T47D (cell line): ENCODE measurements around the gene GSE1.

Experiments used
- DNase-seq, 2 experiments: peaks; one replicate each; pipeline versions ENCODE4 v3.0.0 to v3.0.0-alpha.2; 2011 to 2012; ENCODE audit warnings: low read depth in 1 of 2, low spot score in 1 of 2
- JUND ChIP-seq: IDR thresholded peaks from 2 replicates; pipeline ENCODE4 v1.6.1; 2012; ENCODE audit warnings: low read depth
- in situ Hi-C: cut with HindIII; loops from 2 replicates; pipeline ENCODE4 v1.10.0; 2016; ENCODE audit warnings: low sequenced_read_pairs, low pct_unique_long_range_greater_than_20kb

Gene GSE1

GRCh38 chr16:85605912-85606841 lies 6.9 kb upstream of the GSE1 start:
- in situ Hi-C loops = no loop called here
- DNase-seq = no peak
- TF ChIP-seq JUND = no peak

- in situ Hi-C loops = no loop called here
- DNase-seq = no peak
- TF ChIP-seq JUND = no peak
These were observed 6.2 kb upstream of the GSE1 start for GRCh38 chr16:85606904-85607303.

- TF ChIP-seq JUND = no peak
- in situ Hi-C loops = no loop called here
- no peak for DNase-seq
These were observed 5.8 kb upstream of the GSE1 start for GRCh38 chr16:85607321-85607765.

GRCh38 chr16:85607796-85608514 lies 5.2 kb upstream of the GSE1 start:
- TF ChIP-seq JUND = no peak
- no peak for DNase-seq
- in situ Hi-C loops = no loop called here

- no peak for TF ChIP-seq JUND
- DNase-seq = peak; percentile 84 to 94
- in situ Hi-C loops = no loop called here
These were observed 4.6 kb upstream of the GSE1 start for GRCh38 chr16:85608515-85608885.

- TF ChIP-seq JUND = no peak
- in situ Hi-C loops = no loop called here
- no peak for DNase-seq
These were observed 4.2 kb upstream of the GSE1 start for GRCh38 chr16:85608887-85609286.

- no peak for DNase-seq
- in situ Hi-C loops = no loop called here
These were observed 3.6 kb upstream of the GSE1 start for GRCh38 chr16:85609539-85609938.

GRCh38 chr16:85610059-85610445 lies 3.1 kb upstream of the GSE1 start:
- peak; percentile 86 to 98 for DNase-seq
- in situ Hi-C loops = no loop called here
- TF ChIP-seq JUND = no peak

More at GRCh38 chr16:85609539-85609938, 3.6 kb upstream of the GSE1 start:
- no peak for TF ChIP-seq JUND

GRCh38 chr16:85610446-85611193 lies 2.5 kb upstream of the GSE1 start:
- in situ Hi-C loops = no loop called here
- DNase-seq = peak; percentile 99 to 100

GRCh38 chr16:85611194-85611443 lies 2.0 kb upstream of the GSE1 start:
- no peak for DNase-seq
- in situ Hi-C loops = no loop called here
- no peak for TF ChIP-seq JUND

More at GRCh38 chr16:85610446-85611193, 2.5 kb upstream of the GSE1 start:
- no peak for TF ChIP-seq JUND

GRCh38 chr16:85611444-85612190 lies 1.5 kb upstream of the GSE1 start:
- DNase-seq = peak; percentile 95 to 99
- in situ Hi-C loops = no loop called here

GRCh38 chr16:85612191-85612800 lies 826 bp upstream of the GSE1 start:
- peak; percentile 99 to 100 for DNase-seq
- in situ Hi-C loops = no loop called here

More at GRCh38 chr16:85611444-85612190, 1.5 kb upstream of the GSE1 start:
- no peak for TF ChIP-seq JUND

More at GRCh38 chr16:85612191-85612800, 826 bp upstream of the GSE1 start:
- no peak for TF ChIP-seq JUND
